GM18868 (cell line): Measurements from ENCODE around the gene CBFA2T2.

Experiments used
- ATAC-seq: cut with Tn5 transposase; IDR thresholded peaks from one replicate; pipeline ENCODE4 v1.9.1; 2021; ENCODE audit warnings: mild to moderate bottlenecking, moderate library complexity; ENCODE audit not compliant: unreplicated experiment

The CBFA2T2 gene

GRCh38 chr20:33660685-33661058, 170.8 kb downstream of the CBFA2T2 start:
- no peak for ATAC-seq

DNA sequence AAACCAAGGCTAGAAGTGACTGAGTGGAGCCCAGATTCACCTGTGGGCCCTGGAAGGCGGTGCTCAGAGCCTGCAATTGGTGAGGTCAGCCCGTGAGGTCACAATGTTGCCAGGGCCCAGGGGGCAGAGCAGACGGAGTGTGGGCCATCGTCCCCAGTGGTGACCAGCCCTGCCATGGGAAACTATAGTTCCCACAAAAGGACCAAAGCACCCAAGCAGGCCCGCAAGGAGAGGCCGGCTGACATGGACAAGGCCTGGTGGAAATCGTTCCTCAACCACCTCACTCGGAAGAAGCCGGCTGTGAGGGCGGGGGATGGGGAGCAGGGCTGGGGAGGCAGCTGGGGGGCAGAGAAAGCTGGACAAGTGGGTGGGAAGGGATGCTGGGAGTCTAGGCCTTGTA, 172.3 kb downstream of the CBFA2T2 start, which contains the start of gene C20orf144:
TSS of gene C20orf144 (plus strand) at position 156 of the 400 bp plus-strand sequence. CDS start at position 175, 19 bp downstream.
- ATAC-seq, result no peak

DNA sequence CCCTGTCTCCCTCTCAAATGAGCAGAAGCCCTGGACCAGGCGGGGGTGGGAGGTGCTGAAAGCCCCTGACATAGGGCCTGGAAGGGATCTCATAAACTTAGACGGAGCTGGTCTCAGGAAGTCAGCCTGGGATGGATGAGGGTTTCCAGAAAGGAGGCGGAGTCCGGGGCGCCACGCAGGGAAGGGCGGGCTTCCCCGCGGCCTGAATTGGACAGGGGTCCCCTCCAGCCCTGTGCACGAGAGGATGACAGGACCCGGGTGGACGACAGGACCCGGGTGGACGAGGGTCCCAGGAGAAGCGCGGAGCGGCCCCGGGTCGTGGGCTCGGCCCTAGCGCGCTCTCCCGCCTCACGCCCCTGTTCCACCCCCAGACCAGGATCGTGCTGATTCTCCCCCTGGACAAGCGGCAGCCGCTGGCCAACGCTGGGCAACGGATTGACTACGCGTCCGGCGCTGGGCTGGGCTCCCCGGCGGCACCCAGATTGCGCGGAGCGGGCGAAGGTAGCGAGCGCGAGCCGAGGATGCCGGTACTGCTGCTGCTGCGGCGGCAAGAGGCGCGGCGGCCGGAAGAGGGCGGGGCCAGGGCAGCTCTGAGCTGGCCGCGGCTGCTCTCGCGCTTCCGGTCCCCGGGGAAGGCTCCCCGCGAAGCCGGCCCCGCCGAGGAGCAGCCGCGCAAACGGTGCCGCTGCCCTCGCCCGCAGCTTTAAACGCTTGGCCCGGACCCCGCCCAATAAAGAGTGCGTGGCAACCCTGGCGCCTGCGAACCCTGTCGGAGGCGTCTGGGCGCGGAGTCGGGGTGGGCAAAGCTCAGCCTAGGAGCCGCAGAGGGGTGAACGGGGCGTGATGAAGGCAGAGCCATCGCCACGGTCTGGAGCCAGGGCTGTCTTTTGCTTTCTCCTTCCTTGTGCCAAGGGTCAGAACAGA, 173.5 kb downstream of the CBFA2T2 start:
- peak; percentile 37 for ATAC-seq

DNA sequence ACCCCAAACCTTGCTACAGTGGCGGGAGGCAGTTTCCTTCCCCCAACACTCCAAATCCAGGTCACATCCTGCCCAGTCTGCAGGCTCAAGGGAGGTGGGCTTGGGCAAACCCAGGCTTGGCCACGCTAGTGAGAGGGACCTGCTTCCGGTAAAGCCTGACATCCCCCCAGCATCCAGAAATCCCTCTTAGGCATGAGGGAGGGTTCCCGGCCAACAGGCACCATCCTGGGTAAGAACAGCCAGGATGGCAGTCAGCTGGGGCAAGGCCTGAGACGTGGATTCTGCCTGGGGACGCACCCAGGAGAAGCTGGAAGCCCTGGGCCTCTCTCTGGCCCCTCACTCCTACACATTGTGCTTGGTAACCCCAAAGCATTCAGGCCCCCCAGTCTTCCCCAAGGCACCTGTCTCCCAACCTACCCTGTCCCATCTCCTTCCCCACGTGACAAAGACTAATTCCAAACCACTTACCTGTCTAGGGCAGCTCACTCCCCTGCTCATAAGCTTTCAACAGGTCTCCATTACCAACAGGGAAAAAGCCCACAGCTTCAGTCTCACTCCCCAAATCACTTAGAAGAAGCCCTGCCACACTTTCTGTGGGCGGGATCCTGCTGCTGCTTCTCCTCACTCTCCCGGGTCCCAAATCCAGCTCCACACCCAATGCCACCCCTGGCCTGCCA, 174.3 kb downstream of the CBFA2T2 start:
- no peak for ATAC-seq

DNA sequence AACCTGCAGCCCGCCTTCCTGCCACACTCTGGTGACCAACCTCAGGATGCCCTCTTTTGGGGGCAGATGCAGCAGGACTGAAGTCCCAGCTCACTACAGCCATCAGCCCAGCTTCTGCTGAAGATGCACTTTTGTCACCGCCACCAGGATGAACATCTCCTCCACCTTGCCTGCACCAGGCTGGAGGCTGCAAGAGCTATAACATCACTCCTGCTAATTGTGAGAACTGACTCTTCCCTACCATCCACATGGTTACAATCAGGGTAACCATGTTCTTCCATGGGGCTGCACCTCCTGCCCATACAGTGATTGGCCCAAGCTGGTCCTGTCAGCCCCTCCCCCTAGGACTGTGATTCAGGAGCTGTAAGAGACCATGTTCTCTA, 174.9 kb downstream of the CBFA2T2 start:
- ATAC-seq, result no peak

GRCh38 chr20:33666293-33667244, 176.7 kb downstream of the CBFA2T2 start, which contains the start of gene ACTL10:
Gene ACTL10 (plus strand): TSS chr20:33666943. CDS start chr20:33667498, 555 bp downstream.
- ATAC-seq, result peak; percentile 75

DNA sequence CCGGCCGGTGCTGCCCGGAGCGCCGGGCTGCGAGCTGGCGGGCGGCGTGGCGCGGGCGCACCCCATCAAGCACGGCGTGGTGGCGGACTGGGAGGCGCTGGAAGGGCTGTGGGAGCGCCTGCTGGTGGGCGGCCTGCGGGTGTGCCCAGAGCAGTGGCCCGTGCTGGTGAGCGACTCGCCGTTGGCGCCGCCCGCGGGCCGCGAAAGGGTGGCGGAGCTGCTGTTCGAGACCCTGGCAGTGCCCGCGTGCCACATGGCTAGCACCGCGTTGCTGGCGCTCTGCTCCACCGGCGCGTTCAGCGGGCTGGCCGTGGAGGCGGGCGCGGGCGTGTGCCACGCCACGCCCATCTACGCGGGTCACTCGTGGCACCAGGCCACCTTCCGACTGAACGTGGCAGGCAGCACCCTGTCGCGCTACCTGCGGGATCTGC, 177.4 kb downstream of the CBFA2T2 start:
- ATAC-seq, result peak; percentile 2

GRCh38 chr20:33667676-33668465, 178.0 kb downstream of the CBFA2T2 start:
- peak; percentile 45 for ATAC-seq

DNA sequence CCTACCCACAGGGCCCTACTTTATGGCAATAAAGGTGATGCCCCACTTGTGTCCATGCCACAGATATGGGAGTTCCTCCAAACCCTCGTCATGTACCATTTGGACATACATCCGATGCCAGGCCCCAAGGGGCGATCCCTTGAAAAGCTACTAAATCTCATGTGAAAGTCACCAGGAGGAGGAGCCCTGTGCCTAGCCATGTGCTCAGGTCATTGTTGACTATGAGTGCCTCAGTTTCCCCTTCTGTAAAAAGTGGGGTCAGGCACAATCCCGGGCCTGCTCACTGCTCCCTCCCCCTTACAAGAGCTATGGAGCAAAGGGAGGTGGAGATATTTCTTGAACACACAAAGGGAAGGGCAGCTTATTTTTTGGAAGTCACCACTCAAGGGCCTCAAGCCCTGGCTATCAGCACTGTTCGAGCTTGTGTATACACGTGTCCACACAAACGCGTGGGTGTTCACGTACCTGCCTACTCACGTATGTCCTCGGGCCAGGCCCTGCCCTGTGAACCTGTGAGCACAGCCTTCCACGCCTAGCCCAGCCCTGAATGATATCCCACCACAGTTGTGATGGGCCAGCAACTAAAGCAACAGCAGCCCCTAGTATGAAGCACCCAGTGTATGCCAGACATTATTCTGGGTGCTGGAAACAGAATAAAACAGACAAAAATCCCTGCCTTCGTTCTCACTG, 178.7 kb downstream of the CBFA2T2 start:
- no peak for ATAC-seq

DNA sequence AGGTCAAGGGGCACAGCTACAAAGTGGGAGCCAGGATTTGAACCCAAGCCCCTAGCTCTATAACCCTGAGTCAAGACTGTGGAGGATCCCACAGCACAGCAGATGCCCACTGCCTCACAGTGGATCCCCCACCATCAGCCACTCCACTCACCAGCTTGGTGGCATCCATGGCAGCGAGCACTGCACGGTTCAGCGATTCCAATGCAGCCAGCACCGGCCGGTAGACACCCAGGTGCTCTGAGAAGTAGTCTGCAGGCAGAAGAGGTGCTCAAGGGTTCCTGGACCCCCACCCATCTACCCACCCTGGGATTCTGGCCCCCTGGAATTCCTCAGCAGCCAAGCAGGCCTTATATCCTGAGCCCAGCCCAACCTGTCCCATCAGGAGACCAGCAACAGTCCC, 179.3 kb downstream of the CBFA2T2 start:
- ATAC-seq, result no peak

GRCh38 chr20:33669873-33670640, 180.2 kb downstream of the CBFA2T2 start:
- no peak for ATAC-seq

GRCh38 chr20:33670715-33671499, 181.0 kb downstream of the CBFA2T2 start:
- ATAC-seq, result no peak

DNA sequence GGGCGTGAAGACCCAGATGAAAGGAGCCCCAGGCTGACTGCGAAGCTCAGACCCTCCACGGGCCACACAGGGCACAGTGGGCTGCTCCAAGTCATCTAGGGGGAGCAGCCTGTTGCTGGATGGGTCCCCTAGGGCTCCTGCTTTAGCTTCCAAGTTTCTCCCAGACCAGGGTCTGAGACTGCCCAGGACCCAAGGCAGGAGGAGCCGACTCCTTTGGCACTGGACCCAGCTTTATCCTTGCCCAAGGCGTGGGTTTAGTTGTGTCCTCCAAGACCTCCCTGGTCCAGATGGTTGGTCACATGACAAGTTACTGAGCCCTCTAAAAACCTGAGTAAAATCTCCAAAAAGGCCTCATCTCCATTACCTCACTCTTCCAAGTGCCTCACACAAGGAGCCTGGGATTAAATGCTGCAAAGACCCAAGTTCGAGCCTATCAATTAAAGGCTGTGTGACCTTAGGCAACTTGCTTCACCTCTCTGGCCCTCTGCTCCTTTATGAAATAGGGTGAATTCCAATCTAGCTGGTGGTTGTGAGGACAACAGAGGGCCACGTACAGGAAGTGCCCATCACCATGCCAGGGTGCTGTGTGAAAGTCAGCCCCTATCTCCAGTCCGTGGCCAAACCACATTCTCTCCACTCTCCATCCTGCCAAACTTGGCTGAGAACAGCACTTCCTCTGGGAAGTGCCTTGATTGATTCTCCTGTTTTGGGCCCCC, 181.8 kb downstream of the CBFA2T2 start:
- ATAC-seq, result no peak

GRCh38 chr20:33672426-33673113, 182.7 kb downstream of the CBFA2T2 start:
- ATAC-seq, result no peak

DNA sequence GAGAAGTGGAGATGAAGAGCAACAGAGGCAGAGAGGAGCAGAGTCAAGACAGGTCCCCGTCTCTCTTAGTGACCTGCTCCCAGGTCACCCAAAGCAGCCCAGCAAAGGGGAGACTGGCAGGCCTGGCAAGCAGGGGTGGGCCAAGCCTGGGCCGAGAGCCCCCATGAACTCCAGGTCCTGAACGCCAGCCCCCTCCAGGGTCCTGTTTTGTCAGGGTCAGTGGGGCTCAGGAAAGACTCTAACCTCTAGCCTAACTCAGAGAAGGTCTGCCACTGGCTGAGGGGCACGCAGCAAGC, 183.2 kb downstream of the CBFA2T2 start:
- ATAC-seq, result no peak

GRCh38 chr20:33673410-33674293, 183.8 kb downstream of the CBFA2T2 start:
- peak; percentile 30 for ATAC-seq
